AG04449 (cell line): ENCODE results near the gene ZSWIM2.

Experiments
- CTCF ChIA-PET: fragments of 350-600 bp; formaldehyde crosslinking; extraction: SDS; loops from one replicate; lab custom pipeline; 2021; ENCODE audit warnings: antibody characterized with exemption; lab: Yijun Ruan, JAX
- POLR2A ChIA-PET: fragments of 400-600, 350-600 bp; formaldehyde crosslinking; extraction: SDS; loops from one replicate; lab custom pipeline; 2020; ENCODE audit warnings: antibody characterized with exemption, inconsistent platforms; lab: Yijun Ruan, JAX
- DNase-seq: peaks from one replicate; pipeline ENCODE4 v3.0.0-alpha.2; 2010; ENCODE audit warnings: low read depth, low spot score
- H3K4me3 ChIP-seq: 2 replicates; pipeline ENCODE4 v1.5.1; 2011; ENCODE audit warnings: low read depth, mild to moderate bottlenecking, control low read depth, low read length
- TF ChIP-seq, protein P1 (sequence below): IDR thresholded peaks from one replicate; pipeline ENCODE4 v1.5.1; 2011; ENCODE audit warnings: mild to moderate bottlenecking, moderate library complexity, low read length, control low read depth, inconsistent platforms; ENCODE audit not compliant: insufficient read depth; ENCODE audit errors: missing control alignments

Gene ZSWIM2

DNA sequence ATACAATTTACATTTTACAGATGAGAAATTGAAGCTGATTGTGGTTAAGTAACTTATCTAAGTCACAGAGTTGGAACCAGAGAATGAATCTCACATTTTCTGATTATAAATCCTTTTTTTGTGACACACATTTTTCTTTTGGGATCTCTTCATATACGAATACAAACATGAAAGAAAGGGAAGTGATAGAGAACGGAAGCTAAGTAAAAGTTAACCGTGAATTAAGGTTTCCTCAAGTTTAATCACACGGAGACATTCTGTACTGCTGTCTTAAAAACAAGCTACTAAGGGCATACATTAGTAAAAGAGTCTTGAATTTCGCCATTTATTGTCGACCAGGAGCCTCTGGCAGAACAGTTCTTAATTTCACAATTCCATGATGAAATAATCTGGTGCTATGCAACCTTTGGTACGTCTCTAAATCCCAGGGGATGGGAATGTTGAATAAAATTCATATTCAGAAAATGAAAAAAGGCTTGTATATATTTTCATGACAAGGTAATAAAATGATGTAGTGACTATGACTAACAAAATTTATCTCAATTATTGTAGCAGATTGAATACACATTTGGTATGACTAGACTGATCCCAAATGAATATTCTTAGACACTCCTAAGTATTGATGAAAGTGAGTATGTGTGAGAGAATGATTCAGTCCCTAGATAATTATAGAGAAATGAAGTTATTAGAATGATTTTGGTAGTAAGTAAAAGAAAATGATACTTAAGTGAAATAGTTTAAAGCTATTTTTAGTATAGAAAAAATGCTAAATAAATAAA lies 40.3 kb upstream of the ZSWIM2 start:
- ChIA-PET CTCF (interaction anchor here (0.7 to 1.2 kb wide), 3 partner anchors 14 to 229 kb away, joined by 3 read pairs; no protein-coding TSS in a partner anchor), POLR2A (no interaction called here)
- no peak for DNase-seq
- H3K4me3 ChIP-seq: no peak overlapping the region
- TF ChIP-seq, protein P1, sequence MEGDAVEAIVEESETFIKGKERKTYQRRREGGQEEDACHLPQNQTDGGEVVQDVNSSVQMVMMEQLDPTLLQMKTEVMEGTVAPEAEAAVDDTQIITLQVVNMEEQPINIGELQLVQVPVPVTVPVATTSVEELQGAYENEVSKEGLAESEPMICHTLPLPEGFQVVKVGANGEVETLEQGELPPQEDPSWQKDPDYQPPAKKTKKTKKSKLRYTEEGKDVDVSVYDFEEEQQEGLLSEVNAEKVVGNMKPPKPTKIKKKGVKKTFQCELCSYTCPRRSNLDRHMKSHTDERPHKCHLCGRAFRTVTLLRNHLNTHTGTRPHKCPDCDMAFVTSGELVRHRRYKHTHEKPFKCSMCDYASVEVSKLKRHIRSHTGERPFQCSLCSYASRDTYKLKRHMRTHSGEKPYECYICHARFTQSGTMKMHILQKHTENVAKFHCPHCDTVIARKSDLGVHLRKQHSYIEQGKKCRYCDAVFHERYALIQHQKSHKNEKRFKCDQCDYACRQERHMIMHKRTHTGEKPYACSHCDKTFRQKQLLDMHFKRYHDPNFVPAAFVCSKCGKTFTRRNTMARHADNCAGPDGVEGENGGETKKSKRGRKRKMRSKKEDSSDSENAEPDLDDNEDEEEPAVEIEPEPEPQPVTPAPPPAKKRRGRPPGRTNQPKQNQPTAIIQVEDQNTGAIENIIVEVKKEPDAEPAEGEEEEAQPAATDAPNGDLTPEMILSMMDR: no peak

DNA sequence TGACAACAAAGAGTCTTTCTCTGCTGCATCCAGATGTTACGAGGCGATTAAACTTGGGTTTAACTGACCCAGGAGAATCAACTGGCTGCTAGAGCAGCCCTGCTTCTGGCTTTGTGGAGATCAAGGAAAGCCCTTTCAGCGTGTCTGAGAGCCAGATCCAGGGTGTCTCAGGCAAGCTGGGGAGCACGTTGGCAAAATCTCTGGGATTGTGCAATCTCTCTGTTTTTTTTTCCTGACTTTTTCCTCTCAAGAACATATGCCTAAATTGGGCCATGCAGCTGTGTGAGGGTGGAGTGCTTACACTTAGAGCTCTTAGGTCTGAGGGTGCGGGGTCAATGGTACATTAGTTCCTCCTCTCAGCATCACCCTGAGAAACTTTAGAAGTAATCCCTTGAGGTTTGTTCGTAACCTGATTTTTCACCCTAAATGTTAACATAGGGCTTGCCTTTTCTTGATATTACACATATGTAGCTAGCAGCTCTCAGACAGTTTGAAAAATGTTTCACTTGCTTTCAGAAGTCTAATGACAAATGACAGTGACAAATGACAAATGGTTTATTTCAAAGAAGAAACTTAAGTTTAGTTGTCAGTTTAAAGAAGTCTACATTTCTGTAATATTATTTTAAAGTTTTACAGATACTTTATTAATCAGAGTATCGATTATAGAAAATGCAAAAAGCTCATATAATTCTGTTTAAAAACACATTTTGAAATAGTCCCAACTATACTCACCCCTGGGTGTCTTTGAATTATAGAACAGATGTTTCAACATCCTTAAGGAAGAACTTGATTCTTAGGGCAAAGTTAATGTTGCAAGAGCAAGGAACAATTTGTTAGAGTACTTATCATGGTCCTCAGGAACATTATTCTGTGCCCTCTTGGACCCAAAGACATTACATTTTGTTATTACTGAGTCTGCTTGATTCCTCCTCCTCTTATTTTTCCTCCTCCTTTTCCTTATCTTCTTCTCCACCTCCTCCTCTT lies 38.4 kb upstream of the ZSWIM2 start:
- no peak overlapping the region for H3K4me3 ChIP-seq
- ChIA-PET CTCF (no interaction called here), POLR2A (no interaction called here)
- DNase-seq: no peak
- TF ChIP-seq, protein P1: no peak

DNA sequence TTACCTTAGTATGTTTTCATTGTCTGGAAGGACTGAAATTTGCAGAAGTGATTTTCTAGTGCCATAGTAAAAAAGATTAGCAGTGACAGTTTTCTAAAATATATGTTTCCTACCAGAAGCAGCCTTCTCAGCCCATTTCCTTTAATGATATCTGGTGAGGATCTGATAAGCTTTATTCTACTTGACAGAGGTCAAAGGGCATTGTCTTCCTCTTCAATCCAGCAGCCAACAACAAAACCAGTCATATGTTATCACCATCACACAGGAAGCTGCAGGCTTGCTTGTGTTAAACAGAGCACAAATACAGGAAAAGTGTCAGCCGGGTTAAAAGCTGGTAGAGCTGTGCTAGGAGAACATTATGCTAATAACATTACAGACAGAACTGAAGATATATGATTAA lies 35.6 kb upstream of the ZSWIM2 start:
- no peak overlapping the region for H3K4me3 ChIP-seq
- TF ChIP-seq, protein P1: no peak
- DNase-seq: no peak
- POLR2A ChIA-PET: no interaction called here
- CTCF ChIA-PET: interaction anchor here (1.1 kb wide), 1 partner anchor 22 kb away, joined by 3 read pairs; no protein-coding TSS in a partner anchor

DNA sequence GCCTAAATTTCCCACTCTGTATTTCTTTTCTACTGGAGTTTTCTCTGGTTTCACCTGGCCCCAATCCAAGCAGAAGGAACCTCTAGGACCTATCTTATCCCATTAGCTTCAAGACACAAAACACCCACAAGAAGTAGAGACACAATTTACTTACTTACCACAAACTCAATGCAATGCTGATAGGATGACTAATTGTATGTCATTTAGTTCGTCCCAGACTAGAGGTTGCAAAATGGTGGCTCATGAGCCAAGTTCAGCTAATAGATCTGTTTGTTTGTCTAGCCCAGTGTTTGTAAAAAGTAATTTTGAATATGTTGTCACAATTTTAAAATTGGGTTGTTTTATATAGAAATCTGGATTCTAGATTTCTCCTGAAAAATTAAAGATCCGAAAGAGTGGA lies 34.7 kb upstream of the ZSWIM2 start:
- ChIA-PET POLR2A (no interaction called here), CTCF (no interaction called here)
- no peak for DNase-seq
- no peak overlapping the region for H3K4me3 ChIP-seq
- TF ChIP-seq, protein P1: no peak

DNA sequence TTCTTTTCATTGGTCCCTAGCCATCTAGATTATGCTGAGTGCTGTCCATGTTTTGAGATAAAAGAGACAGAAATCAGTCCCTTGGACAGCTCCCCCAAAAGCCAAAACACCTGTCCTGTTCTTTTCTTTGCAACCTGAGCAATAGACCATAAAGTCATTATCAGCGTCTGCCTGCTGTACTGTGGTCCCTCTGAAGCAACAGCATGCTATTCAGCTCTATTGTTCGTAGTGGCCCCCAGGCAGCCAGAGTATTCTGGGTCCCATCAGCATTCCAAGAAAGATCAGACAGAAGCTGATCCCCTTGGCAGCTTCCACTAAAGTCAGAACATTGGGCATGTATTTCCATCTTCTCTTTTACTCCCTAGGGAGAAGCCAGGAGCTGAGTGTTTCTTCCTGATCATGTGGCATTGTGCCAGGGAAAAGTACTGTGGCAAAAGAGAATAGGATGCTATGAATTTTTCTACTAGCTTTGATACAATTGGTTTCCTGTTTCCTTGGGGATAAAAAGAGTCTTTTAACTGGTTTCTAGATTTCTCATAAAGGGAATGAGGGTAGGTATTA lies 33.6 kb upstream of the ZSWIM2 start:
- TF ChIP-seq, protein P1: no peak
- DNase-seq: no peak
- POLR2A ChIA-PET: no interaction called here
- CTCF ChIA-PET: interaction anchor here (1.3 kb wide), 1 partner anchor 20 kb away, joined by 3 read pairs; no protein-coding TSS in a partner anchor
- no peak overlapping the region for H3K4me3 ChIP-seq
